Suprapubic skin (tissue), 4 donors: ENCODE data around the gene NOS1AP. TPM values are rescaled to one million over a fixed set of nuclear protein-coding genes. Genes with fewer than 3 reads are reported as not detected.

Experiments
- DNase-seq, 2 donors: peaks; one replicate each; pipeline ENCODE4 v3.0.0-alpha.2; 2019; ENCODE audit warnings: low spot score in 2 of 2
- H3K27ac ChIP-seq: fragments of 200-600 bp; sonication (generic); one replicate; pipeline ENCODE4 v1.5.1; 2019
- H3K27me3 ChIP-seq: fragments of 200-600 bp; sonication (generic); one replicate; pipeline ENCODE4 v1.5.1; 2019
- H3K36me3 ChIP-seq: fragments of 200-600 bp; sonication (generic); one replicate; pipeline ENCODE4 v1.5.1; 2019
- H3K4me1 ChIP-seq: fragments of 200-600 bp; sonication (generic); one replicate; pipeline ENCODE4 v1.5.1; 2019
- H3K4me3 ChIP-seq: fragments of 200-600 bp; sonication (generic); one replicate; pipeline ENCODE4 v1.5.1; 2019; ENCODE audit warnings: mild to moderate bottlenecking
- H3K9me3 ChIP-seq: fragments of 200-600 bp; sonication (generic); one replicate; pipeline ENCODE4 v1.5.1; 2019
- CTCF ChIP-seq, 2 donors: fragments of 200-600 bp in 1 of 2; fragments of 450-650 bp in 1 of 2; sonication (generic) in 1 of 2; IDR thresholded peaks; one replicate each; pipeline ENCODE4 v1.5.1; 2016 to 2019; ENCODE audit warnings: antibody characterized with exemption in 2 of 2, mild to moderate bottlenecking in 1 of 2, moderate library complexity in 1 of 2
- EP300 ChIP-seq: sonication (generic); formaldehyde crosslinking; IDR thresholded peaks from one replicate; pipeline ENCODE4 v1.6.1; 2017; ENCODE audit warnings: antibody characterized with exemption
- POLR2A ChIP-seq, 2 donors: fragments of 450-650 bp; IDR thresholded peaks; one replicate each; pipeline ENCODE4 v1.6.1; 2017; ENCODE audit warnings: antibody characterized with exemption in 2 of 2, mild to moderate bottlenecking in 2 of 2, moderate library complexity in 2 of 2
- POLR2AphosphoS5 ChIP-seq, 3 donors: sonication (generic); formaldehyde crosslinking; IDR thresholded peaks; one replicate each; pipeline ENCODE4 v1.6.1; 2017; ENCODE audit warnings: antibody characterized with exemption in 3 of 3
- WGBS: methylation state at CpG from one replicate; pipeline ENCODE4 v1.1.5; 2018; 5-methylcytosine and 5-hydroxymethylcytosine counted together
- total RNA-seq, 4 donors: library from RNA; depleted of rRNA; stranded (reverse); fragments of >200 nt; gene quantifications; one replicate each; pipeline ENCODE4 v1.1.0, GENCODE V29; 2016

NOS1AP gene
- total RNA-seq, 4 donors from 2014 or later: 1.9 to 9.5 (median 3.3) TPM

- Histone ChIP-seq H3K27ac (no peak overlapping the region), H3K36me3 (no peaks in the 10 kb centered on the region), H3K4me1 (peaks cover 14% of the 10 kb centered on the region), H3K4me3 (no peak overlapping the region), H3K27me3 (no peaks in the 10 kb centered on the region), H3K9me3 (no peaks in the 10 kb centered on the region)
- WGBS: 88% methylated on average over 9 of the region's 9 CpGs
- no peak for TF ChIP-seq POLR2AphosphoS5 (IDR thresholded peaks at IDR 0.05)
- TF ChIP-seq CTCF (IDR thresholded peaks at IDR 0.05): no peak
- TF ChIP-seq EP300: no peak
- TF ChIP-seq POLR2A (IDR thresholded peaks at IDR 0.05): no peak
- no peak for DNase-seq
Measured at GRCh38 chr1:162374406-162374805, 304.9 kb downstream of the NOS1AP start.

- no peak for DNase-seq
- Histone ChIP-seq H3K27ac (no peak overlapping the region), H3K27me3 (no peaks in the 10 kb centered on the region), H3K9me3 (no peaks in the 10 kb centered on the region), H3K36me3 (no peaks in the 10 kb centered on the region), H3K4me3 (no peak overlapping the region), H3K4me1 (peaks cover 14% of the 10 kb centered on the region)
- TF ChIP-seq POLR2AphosphoS5 (IDR thresholded peaks at IDR 0.05) (no peak), POLR2A (IDR thresholded peaks at IDR 0.05) (no peak), EP300 (no peak), CTCF (IDR thresholded peaks at IDR 0.05) (no peak)
- WGBS: 82% methylated on average over 8 of the region's 8 CpGs
Measured at GRCh38 chr1:162375463-162375862, 306.0 kb downstream of the NOS1AP start.

- H3K4me1 ChIP-seq: peaks cover 15% of the 10 kb centered on the region
- 98% methylated on average over 5 of the region's 5 CpGs for WGBS
- TF ChIP-seq EP300: no peak
- H3K9me3 ChIP-seq: no peaks in the 10 kb centered on the region
- H3K27me3 ChIP-seq: no peaks in the 10 kb centered on the region
- no peak within 1 kb of the TSS for H3K4me3 ChIP-seq
- DNase-seq: peak in 1 of 2 donors; percentile 21
- H3K27ac ChIP-seq: no peak within 1 kb of the TSS
- no peaks in the 10 kb centered on the region for H3K36me3 ChIP-seq
Measured at GRCh38 chr1:162376691-162377090, 307.2 kb downstream of the NOS1AP start, which contains the start of gene SPATA46. Gene SPATA46, minus strand, starts transcription at chr1:162376854. Its CDS starts 64 bp downstream, at chr1:162376790.

- H3K4me1 ChIP-seq: peaks cover 14% of the 10 kb centered on the region
- TF ChIP-seq POLR2A (IDR thresholded peaks at IDR 0.05) (no peak), POLR2AphosphoS5 (IDR thresholded peaks at IDR 0.05) (no peak), CTCF (IDR thresholded peaks at IDR 0.05) (no peak), EP300 (no peak)
- peak in 1 of 2 donors; percentile 34 for DNase-seq
- H3K27ac ChIP-seq: no peak overlapping the region
- H3K27me3 ChIP-seq: no peaks in the 10 kb centered on the region
- WGBS: 96% methylated on average over 6 of the region's 6 CpGs
- no peaks in the 10 kb centered on the region for H3K36me3 ChIP-seq
- H3K9me3 ChIP-seq: no peaks in the 10 kb centered on the region
- no peak overlapping the region for H3K4me3 ChIP-seq
Measured at GRCh38 chr1:162380061-162380846, 310.8 kb downstream of the NOS1AP start.

GRCh38 chr1:162381383-162381782 is 311.9 kb downstream of the NOS1AP start, which contains the start of gene C1orf226:
Gene C1orf226, plus strand, starts transcription at chr1:162381728. Its CDS starts 174 bp downstream, at chr1:162381902.
- Histone ChIP-seq H3K27ac (peak within 1 kb of the TSS; percentile 76), H3K4me3 (no peak within 1 kb of the TSS), H3K36me3 (no peaks in the 10 kb centered on the region), H3K4me1 (peaks cover 14% of the 10 kb centered on the region), H3K27me3 (no peaks in the 10 kb centered on the region), H3K9me3 (no peaks in the 10 kb centered on the region)
- TF ChIP-seq POLR2A (IDR thresholded peaks at IDR 0.05) (no peak), POLR2AphosphoS5 (IDR thresholded peaks at IDR 0.05) (no peak), CTCF (IDR thresholded peaks at IDR 0.05) (no peak), EP300 (no peak)
- WGBS: 63% methylated on average over 3 of the region's 3 CpGs
- peak in 1 of 2 donors; percentile 35 for DNase-seq
